Panc1 (cell line): ENCODE results near the gene SEC16A.
"Not testable (repeated sequence)": the region's sequence is repeated elsewhere in the genome, so short reads cannot be mapped to it uniquely, and the experiment has no call there.

ENCODE experiments used
- POLR2AphosphoS5 ChIP-seq: IDR thresholded peaks from 2 replicates; pipeline ENCODE4 v1.6.1; 2012; ENCODE audit warnings: mild to moderate bottlenecking, low read depth, low read length, moderate library complexity
- TCF7L2 ChIP-seq: IDR thresholded peaks from 2 replicates; pipeline ENCODE4 v1.6.1; 2011; ENCODE audit warnings: mild to moderate bottlenecking, low read depth, low read length, inconsistent platforms
- TF ChIP-seq, protein P1 (sequence below): fragments of 450-650 bp; IDR thresholded peaks from 2 replicates; pipeline ENCODE4 v1.5.1; 2017; ENCODE audit warnings: mild to moderate bottlenecking

DNA sequence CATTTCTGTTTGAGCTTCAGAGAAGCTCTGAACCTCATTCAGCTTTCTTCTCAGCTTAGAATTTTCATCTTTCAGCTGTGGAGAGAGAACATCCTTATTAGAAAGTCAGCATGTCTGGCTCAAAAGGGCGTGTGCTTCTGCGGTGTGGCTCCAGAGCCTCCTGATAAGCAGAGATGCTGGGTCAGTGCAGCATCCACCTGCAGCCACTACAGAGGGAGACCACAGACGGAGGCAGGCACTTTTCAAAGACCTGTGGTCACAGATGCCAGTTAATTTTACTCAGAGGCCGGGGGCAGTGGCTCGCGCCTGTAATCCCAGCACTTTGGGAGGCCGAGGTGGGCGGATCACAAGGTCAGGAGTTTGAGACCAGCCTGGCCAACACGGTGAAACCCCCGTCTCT lies 76.9 kb downstream of the SEC16A start:
- TF ChIP-seq, protein P1, sequence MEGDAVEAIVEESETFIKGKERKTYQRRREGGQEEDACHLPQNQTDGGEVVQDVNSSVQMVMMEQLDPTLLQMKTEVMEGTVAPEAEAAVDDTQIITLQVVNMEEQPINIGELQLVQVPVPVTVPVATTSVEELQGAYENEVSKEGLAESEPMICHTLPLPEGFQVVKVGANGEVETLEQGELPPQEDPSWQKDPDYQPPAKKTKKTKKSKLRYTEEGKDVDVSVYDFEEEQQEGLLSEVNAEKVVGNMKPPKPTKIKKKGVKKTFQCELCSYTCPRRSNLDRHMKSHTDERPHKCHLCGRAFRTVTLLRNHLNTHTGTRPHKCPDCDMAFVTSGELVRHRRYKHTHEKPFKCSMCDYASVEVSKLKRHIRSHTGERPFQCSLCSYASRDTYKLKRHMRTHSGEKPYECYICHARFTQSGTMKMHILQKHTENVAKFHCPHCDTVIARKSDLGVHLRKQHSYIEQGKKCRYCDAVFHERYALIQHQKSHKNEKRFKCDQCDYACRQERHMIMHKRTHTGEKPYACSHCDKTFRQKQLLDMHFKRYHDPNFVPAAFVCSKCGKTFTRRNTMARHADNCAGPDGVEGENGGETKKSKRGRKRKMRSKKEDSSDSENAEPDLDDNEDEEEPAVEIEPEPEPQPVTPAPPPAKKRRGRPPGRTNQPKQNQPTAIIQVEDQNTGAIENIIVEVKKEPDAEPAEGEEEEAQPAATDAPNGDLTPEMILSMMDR = not testable (repeated sequence)
- not testable (repeated sequence) for TF ChIP-seq TCF7L2, POLR2AphosphoS5
